Ishikawa (cell line): ENCODE results near the gene CFAP68.

Source experiments
- CEBPB ChIP-seq: IDR thresholded peaks from 2 replicates; pipeline ENCODE4 v1.6.1; 2012
- CREB1 ChIP-seq: IDR thresholded peaks from 2 replicates; pipeline ENCODE4 v1.6.1; 2012; ENCODE audit warnings: low read depth
- TAF1 ChIP-seq: IDR thresholded peaks from 2 replicates; pipeline ENCODE4 v1.6.1; 2012; ENCODE audit warnings: low read depth, mild to moderate bottlenecking
- TF ChIP-seq, protein P1 (sequence below): IDR thresholded peaks from 2 replicates; pipeline ENCODE4 v1.6.1; 2012

GRCh38 chr11:111835665-111836064 lies 43.7 kb upstream of the CFAP68 start:
- TF ChIP-seq, protein P1, sequence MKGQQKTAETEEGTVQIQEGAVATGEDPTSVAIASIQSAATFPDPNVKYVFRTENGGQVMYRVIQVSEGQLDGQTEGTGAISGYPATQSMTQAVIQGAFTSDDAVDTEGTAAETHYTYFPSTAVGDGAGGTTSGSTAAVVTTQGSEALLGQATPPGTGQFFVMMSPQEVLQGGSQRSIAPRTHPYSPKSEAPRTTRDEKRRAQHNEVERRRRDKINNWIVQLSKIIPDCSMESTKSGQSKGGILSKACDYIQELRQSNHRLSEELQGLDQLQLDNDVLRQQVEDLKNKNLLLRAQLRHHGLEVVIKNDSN: no peak
- TF ChIP-seq TAF1 (no peak), CEBPB (no peak), CREB1 (no peak)
